ENCODE results near the gene OR51E2. TPM values are rescaled to one million over a fixed set of nuclear protein-coding genes. Genes with fewer than 3 reads are reported as not detected.
A peak's percentile ranks its signal among the peaks of the same experiment; 100 is the strongest.

OR51E2 gene
- total and polyA plus RNA-seq, 4 donors, result not detected

DNA sequence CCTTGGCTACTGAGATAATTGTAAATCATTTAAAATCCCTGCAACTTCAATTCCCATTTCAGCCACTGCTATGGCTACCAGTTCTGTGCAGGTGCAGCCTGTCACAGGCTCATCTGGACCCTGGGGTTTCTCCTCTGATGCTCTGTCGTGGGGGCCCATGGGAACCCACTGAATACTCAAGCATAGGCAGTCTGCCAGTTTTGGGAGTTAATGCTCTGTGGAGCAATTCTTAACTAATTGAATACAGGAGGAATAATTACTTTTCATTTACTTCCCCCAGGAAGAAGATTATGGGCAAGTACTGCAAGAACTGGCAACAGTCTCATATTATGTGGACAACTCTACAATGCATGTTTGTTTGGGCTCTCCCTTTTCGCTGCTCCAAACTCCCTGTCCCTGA lies 25.9 kb downstream of the OR51E2 start:
- Histone ChIP-seq H3K9me3 (ENCODE audit: control insufficient read depth in 4 of 4, insufficient read depth in 3 of 4, low read length in 3 of 4) (no peaks in the 10 kb centered on the region), H3K9ac (ENCODE audit: insufficient read depth in 1 of 2, low read length in 2 of 2) (no peak overlapping the region), H3K27ac (ENCODE audit: low read depth in 1 of 2, low read length in 1 of 2) (no peak overlapping the region), H3K4me1 (ENCODE audit: control insufficient read depth in 5 of 5, insufficient read depth in 5 of 5, low read length in 5 of 5) (peaks cover 0 to 1% (median 0%) of the 10 kb centered on the region in 5 donors), H3K27me3 (ENCODE audit: control insufficient read depth in 3 of 3, insufficient read depth in 3 of 3, low read length in 2 of 3) (no peaks in the 10 kb centered on the region), H3K4me3 (no peak overlapping the region), H3K36me3 (ENCODE audit: control insufficient read depth in 4 of 4, insufficient read depth in 4 of 4, low read length in 4 of 4) (no peaks in the 10 kb centered on the region)
- DNase-seq (no peak), ATAC-seq (ENCODE audit: insufficient read depth, low FRiP score) (no peak)
- WGBS, 2 donors, result 76 to 90% methylated on average over 2 of the region's 2 CpGs
- TF ChIP-seq, protein P1, sequence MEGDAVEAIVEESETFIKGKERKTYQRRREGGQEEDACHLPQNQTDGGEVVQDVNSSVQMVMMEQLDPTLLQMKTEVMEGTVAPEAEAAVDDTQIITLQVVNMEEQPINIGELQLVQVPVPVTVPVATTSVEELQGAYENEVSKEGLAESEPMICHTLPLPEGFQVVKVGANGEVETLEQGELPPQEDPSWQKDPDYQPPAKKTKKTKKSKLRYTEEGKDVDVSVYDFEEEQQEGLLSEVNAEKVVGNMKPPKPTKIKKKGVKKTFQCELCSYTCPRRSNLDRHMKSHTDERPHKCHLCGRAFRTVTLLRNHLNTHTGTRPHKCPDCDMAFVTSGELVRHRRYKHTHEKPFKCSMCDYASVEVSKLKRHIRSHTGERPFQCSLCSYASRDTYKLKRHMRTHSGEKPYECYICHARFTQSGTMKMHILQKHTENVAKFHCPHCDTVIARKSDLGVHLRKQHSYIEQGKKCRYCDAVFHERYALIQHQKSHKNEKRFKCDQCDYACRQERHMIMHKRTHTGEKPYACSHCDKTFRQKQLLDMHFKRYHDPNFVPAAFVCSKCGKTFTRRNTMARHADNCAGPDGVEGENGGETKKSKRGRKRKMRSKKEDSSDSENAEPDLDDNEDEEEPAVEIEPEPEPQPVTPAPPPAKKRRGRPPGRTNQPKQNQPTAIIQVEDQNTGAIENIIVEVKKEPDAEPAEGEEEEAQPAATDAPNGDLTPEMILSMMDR (IDR thresholded peaks at IDR 0.05; ENCODE audit: control extremely low read depth, extremely low read depth), result no peak

DNA sequence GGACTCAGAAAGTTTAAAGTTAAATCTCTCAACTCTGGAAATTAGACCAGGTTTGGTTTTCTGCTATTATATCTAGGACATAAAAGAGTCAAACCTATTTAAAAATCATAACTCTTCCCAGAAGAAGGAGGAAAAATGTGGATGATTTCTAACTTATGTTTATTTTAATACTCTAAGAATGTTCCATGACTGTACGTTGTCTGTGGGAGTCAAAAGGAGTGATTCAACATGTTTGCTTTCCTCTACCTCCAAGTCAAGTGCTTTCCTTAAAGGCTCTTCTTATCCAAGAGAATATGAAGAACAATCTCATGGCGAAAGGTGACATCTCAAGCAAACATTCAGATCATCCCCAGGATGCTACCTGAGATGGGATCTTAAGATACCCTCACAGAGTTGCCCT lies 32.2 kb downstream of the OR51E2 start:
- H3K9me3 ChIP-seq (ENCODE audit: control insufficient read depth in 4 of 4, insufficient read depth in 3 of 4, low read length in 3 of 4), result no peaks in the 10 kb centered on the region
- H3K36me3 ChIP-seq (ENCODE audit: control insufficient read depth in 4 of 4, insufficient read depth in 4 of 4, low read length in 4 of 4), result no peaks in the 10 kb centered on the region
- ATAC-seq (ENCODE audit: insufficient read depth, low FRiP score), result no peak
- H3K27me3 ChIP-seq (ENCODE audit: control insufficient read depth in 3 of 3, insufficient read depth in 3 of 3, low read length in 2 of 3), result no peaks in the 10 kb centered on the region
- no peak overlapping the region for H3K9ac ChIP-seq (ENCODE audit: insufficient read depth in 1 of 2, low read length in 2 of 2)
- no peak for DNase-seq
- no peaks in the 10 kb centered on the region for H3K4me1 ChIP-seq (ENCODE audit: control insufficient read depth in 5 of 5, insufficient read depth in 5 of 5, low read length in 5 of 5)
- TF ChIP-seq, protein P1 (IDR thresholded peaks at IDR 0.05; ENCODE audit: control extremely low read depth, extremely low read depth), result no peak
- 61 to 86% methylated on average over 2 of the region's 2 CpGs for WGBS, 2 donors
- no peak overlapping the region for H3K4me3 ChIP-seq
- no peak overlapping the region for H3K27ac ChIP-seq (ENCODE audit: low read depth in 1 of 2, low read length in 1 of 2)

DNA sequence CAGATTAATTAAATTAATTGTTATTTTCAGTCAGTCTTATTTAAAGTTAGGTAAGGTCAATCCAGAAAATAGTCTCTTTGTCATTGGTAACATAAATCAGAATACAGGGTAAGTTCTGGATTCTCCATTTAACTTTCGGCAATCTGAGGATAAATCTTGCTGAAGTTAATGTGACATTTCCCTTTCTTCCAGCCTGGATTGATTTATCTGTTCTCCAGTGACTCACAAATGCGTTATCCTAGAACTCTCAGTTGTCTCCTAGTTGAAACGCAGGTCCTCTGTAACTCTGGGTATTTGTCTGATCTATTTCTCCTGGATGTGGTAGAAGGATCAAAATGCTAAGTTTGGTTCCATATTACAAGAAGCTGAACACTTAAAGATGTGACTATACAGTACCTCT lies 32.9 kb downstream of the OR51E2 start:
- Histone ChIP-seq H3K4me1 (ENCODE audit: control insufficient read depth in 5 of 5, insufficient read depth in 5 of 5, low read length in 5 of 5) (no peaks in the 10 kb centered on the region), H3K4me3 (no peak overlapping the region), H3K27ac (ENCODE audit: low read depth in 1 of 2, low read length in 1 of 2) (no peak overlapping the region), H3K9ac (ENCODE audit: insufficient read depth in 1 of 2, low read length in 2 of 2) (no peak overlapping the region), H3K9me3 (ENCODE audit: control insufficient read depth in 4 of 4, insufficient read depth in 3 of 4, low read length in 3 of 4) (no peaks in the 10 kb centered on the region), H3K27me3 (ENCODE audit: control insufficient read depth in 3 of 3, insufficient read depth in 3 of 3, low read length in 2 of 3) (no peaks in the 10 kb centered on the region), H3K36me3 (ENCODE audit: control insufficient read depth in 4 of 4, insufficient read depth in 4 of 4, low read length in 4 of 4) (no peaks in the 10 kb centered on the region)
- no peak for DNase-seq
- peak; percentile 11 for ATAC-seq (ENCODE audit: insufficient read depth, low FRiP score)
- TF ChIP-seq, protein P1 (IDR thresholded peaks at IDR 0.05; ENCODE audit: control extremely low read depth, extremely low read depth), result no peak
- WGBS, 2 donors, result 70 to 84% methylated on average over 3 of the region's 3 CpGs

GRCh38 chr11:4664183-4664582 lies 33.5 kb downstream of the OR51E2 start:
- no peaks in the 10 kb centered on the region for H3K9me3 ChIP-seq (ENCODE audit: control insufficient read depth in 4 of 4, insufficient read depth in 3 of 4, low read length in 3 of 4)
- DNase-seq, result no peak
- ATAC-seq (ENCODE audit: insufficient read depth, low FRiP score), result no peak
- H3K36me3 ChIP-seq (ENCODE audit: control insufficient read depth in 4 of 4, insufficient read depth in 4 of 4, low read length in 4 of 4), result no peaks in the 10 kb centered on the region
- no peaks in the 10 kb centered on the region for H3K27me3 ChIP-seq (ENCODE audit: control insufficient read depth in 3 of 3, insufficient read depth in 3 of 3, low read length in 2 of 3)
- TF ChIP-seq, protein P1 (IDR thresholded peaks at IDR 0.05; ENCODE audit: control extremely low read depth, extremely low read depth), result no peak
- no peak overlapping the region for H3K27ac ChIP-seq (ENCODE audit: low read depth in 1 of 2, low read length in 1 of 2)
- 91 to 92% methylated on average over 3 of the region's 3 CpGs for WGBS, 2 donors
- no peak overlapping the region for H3K4me3 ChIP-seq
- peaks cover 0 to 1% (median 0%) of the 10 kb centered on the region in 5 donors for H3K4me1 ChIP-seq (ENCODE audit: control insufficient read depth in 5 of 5, insufficient read depth in 5 of 5, low read length in 5 of 5)
- H3K9ac ChIP-seq (ENCODE audit: insufficient read depth in 1 of 2, low read length in 2 of 2), result no peak overlapping the region
